HG03432 (cell line): ENCODE data around the gene SCP2D1.
"Not testable (repeated sequence)": the region's sequence is repeated elsewhere in the genome, so short reads cannot be mapped to it uniquely, and the experiment has no call there.

Source experiments
- ATAC-seq: cut with Tn5 transposase; IDR thresholded peaks from one replicate; pipeline ENCODE4 v1.9.1; 2021; ENCODE audit warnings: mild to moderate bottlenecking, moderate library complexity; ENCODE audit not compliant: unreplicated experiment

Gene SCP2D1

GRCh38 chr20:18813483-18813882, at the start of gene SCP2D1:
Gene SCP2D1 (plus strand): TSS chr20:18813783. CDS start chr20:18813816, 33 bp downstream.
- no peak for ATAC-seq

- no peak for ATAC-seq
Observed at GRCh38 chr20:18767676-18768075, 45.9 kb upstream of the SCP2D1 start.

GRCh38 chr20:18773566-18773965, 40.0 kb upstream of the SCP2D1 start:
- ATAC-seq = no peak

GRCh38 chr20:18774207-18774606, 39.4 kb upstream of the SCP2D1 start:
- no peak for ATAC-seq

- no peak for ATAC-seq
Observed at GRCh38 chr20:18775633-18776032, 38.0 kb upstream of the SCP2D1 start.

- ATAC-seq = no peak
Observed at GRCh38 chr20:18778690-18779392, 34.7 kb upstream of the SCP2D1 start.

- no peak for ATAC-seq
Observed at GRCh38 chr20:18780385-18781130, 33.0 kb upstream of the SCP2D1 start.

GRCh38 chr20:18781509-18781908, 32.1 kb upstream of the SCP2D1 start:
- ATAC-seq = no peak

GRCh38 chr20:18783385-18783959, 30.1 kb upstream of the SCP2D1 start:
- ATAC-seq = no peak

- not testable (repeated sequence) for ATAC-seq
Observed at GRCh38 chr20:18787046-18787445, 26.5 kb upstream of the SCP2D1 start.

GRCh38 chr20:18788021-18788420, 25.6 kb upstream of the SCP2D1 start:
- no peak for ATAC-seq

GRCh38 chr20:18790787-18791186, 22.8 kb upstream of the SCP2D1 start:
- no peak for ATAC-seq

- ATAC-seq = peak; percentile 98
Observed at GRCh38 chr20:18793625-18794427, 19.8 kb upstream of the SCP2D1 start.

GRCh38 chr20:18794428-18794787, 19.2 kb upstream of the SCP2D1 start:
- ATAC-seq = no peak

- no peak for ATAC-seq
Observed at GRCh38 chr20:18795366-18795765, 18.2 kb upstream of the SCP2D1 start.

GRCh38 chr20:18796282-18796833, 17.2 kb upstream of the SCP2D1 start:
- ATAC-seq = no peak

- peak; percentile 5 for ATAC-seq
Observed at GRCh38 chr20:18801516-18801915, 12.1 kb upstream of the SCP2D1 start.

- peak; percentile 87 for ATAC-seq
Observed at GRCh38 chr20:18802012-18802634, 11.5 kb upstream of the SCP2D1 start.

- no peak for ATAC-seq
Observed at GRCh38 chr20:18805881-18806280, 7.7 kb upstream of the SCP2D1 start.

- ATAC-seq = peak; percentile 58
Observed at GRCh38 chr20:18808712-18809111, 4.9 kb upstream of the SCP2D1 start.
